Measurements from ENCODE around the gene TMEM63A.
"Not testable (repeated sequence)": the region's sequence is repeated elsewhere in the genome, so short reads cannot be mapped to it uniquely, and the experiment has no call there.

Gene TMEM63A

GRCh38 chr1:225845571-225846259 is 36.5 kb downstream of the TMEM63A start:
- DNase-seq: no peak
- Histone ChIP-seq H3K27ac (ENCODE audit: insufficient read depth, low read length, poor library complexity, severe bottlenecking) (no peak overlapping the region), H3K9me3 (ENCODE audit: control insufficient read depth, low read length) (no peaks in the 10 kb centered on the region), H3K36me3 (ENCODE audit: control insufficient read depth, insufficient read depth, low read length) (peaks cover 36% of the 10 kb centered on the region), H3K27me3 (replicated peaks; ENCODE audit: control insufficient read depth, insufficient read depth, low read length, poor library complexity, severe bottlenecking) (no peaks in the 10 kb centered on the region), H3K4me3 (ENCODE audit: insufficient read depth, low read depth, low read length, poor library complexity, severe bottlenecking) (no peak overlapping the region), H3K4me1 (ENCODE audit: control insufficient read depth, insufficient read depth, low read length, poor library complexity, severe bottlenecking) (peaks cover 8% of the 10 kb centered on the region)

- no peak for DNase-seq
- no peak overlapping the region for H3K27ac ChIP-seq (ENCODE audit: insufficient read depth, low read length, poor library complexity, severe bottlenecking)
- no peaks in the 10 kb centered on the region for H3K9me3 ChIP-seq (ENCODE audit: control insufficient read depth, low read length)
- H3K27me3 ChIP-seq (replicated peaks; ENCODE audit: control insufficient read depth, insufficient read depth, low read length, poor library complexity, severe bottlenecking): no peaks in the 10 kb centered on the region
- peaks cover 8% of the 10 kb centered on the region for H3K4me1 ChIP-seq (ENCODE audit: control insufficient read depth, insufficient read depth, low read length, poor library complexity, severe bottlenecking)
- H3K4me3 ChIP-seq (ENCODE audit: insufficient read depth, low read depth, low read length, poor library complexity, severe bottlenecking): no peak overlapping the region
- H3K36me3 ChIP-seq (ENCODE audit: control insufficient read depth, insufficient read depth, low read length): peaks cover 34% of the 10 kb centered on the region
Observed at GRCh38 chr1:225845097-225845496, 37.1 kb downstream of the TMEM63A start.

DNA sequence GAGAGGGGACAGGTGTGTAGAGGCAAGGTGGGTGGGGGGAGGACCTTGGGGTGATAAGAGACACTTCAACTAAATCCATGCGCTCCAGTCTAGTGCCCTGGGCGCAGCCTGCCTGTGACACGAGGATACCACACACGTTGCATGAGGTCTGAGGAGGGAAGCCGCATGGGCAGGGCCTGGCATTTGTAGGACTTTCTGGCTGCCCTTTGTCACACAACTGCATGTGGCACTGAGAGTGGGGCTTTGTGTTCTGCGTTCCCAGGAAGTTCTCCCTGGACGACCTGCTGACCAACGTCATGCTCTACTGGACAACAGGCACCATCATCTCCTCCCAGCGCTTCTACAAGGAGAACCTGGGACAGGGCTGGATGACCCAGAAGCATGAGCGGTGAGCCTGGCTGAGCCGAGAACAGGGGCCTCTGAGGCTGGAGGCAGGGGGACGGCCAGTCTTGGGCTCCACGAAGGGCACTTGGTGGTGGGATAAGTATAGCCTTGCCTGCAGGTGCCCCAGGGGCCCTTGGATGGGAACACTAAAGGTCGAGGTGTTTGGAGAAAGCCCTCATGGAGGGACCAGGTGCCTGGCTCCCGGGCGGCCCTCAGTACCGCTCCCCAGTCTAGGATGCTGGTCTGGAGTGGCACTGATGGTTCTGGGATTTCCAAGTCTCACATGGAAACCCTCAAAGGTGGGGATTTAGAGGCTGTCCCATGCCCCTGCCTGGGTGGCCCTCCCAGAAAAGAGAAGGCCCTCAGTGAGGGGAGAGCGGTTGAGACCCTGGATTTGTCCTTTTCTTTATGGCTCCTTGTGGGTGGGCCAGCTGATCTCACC is 37.7 kb downstream of the TMEM63A start:
- H3K4me1 ChIP-seq (ENCODE audit: control insufficient read depth, insufficient read depth, low read length, poor library complexity, severe bottlenecking): peaks cover 8% of the 10 kb centered on the region
- no peak for DNase-seq
- H3K27me3 ChIP-seq (replicated peaks; ENCODE audit: control insufficient read depth, insufficient read depth, low read length, poor library complexity, severe bottlenecking): no peaks in the 10 kb centered on the region
- H3K4me3 ChIP-seq (ENCODE audit: insufficient read depth, low read depth, low read length, poor library complexity, severe bottlenecking): no peak overlapping the region
- H3K9me3 ChIP-seq (ENCODE audit: control insufficient read depth, low read length): no peaks in the 10 kb centered on the region
- H3K27ac ChIP-seq (ENCODE audit: insufficient read depth, low read length, poor library complexity, severe bottlenecking): no peak overlapping the region
- peaks cover 27% of the 10 kb centered on the region for H3K36me3 ChIP-seq (ENCODE audit: control insufficient read depth, insufficient read depth, low read length)

DNA sequence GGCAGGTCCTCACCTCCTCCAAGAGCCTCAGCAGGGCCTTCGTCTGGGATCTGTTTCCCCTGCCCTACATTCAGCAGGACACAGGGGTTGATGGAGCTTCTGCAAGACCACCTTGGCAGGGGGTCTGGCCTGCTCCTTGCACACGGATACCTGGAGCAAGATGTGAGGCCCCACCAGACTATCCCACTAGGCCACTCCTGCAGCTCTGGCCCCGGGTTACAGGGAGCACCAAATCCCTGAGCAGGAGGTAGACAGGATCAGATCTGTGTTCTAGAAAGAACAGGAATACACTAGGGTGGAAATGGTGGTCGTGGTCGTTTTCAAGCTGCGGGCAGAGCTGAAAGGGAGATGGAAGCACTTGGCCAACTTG is 38.8 kb downstream of the TMEM63A start:
- Histone ChIP-seq H3K4me1 (ENCODE audit: control insufficient read depth, insufficient read depth, low read length, poor library complexity, severe bottlenecking) (no peaks in the 10 kb centered on the region), H3K36me3 (ENCODE audit: control insufficient read depth, insufficient read depth, low read length) (peaks cover 23% of the 10 kb centered on the region), H3K27ac (ENCODE audit: insufficient read depth, low read length, poor library complexity, severe bottlenecking) (no peak overlapping the region), H3K9me3 (ENCODE audit: control insufficient read depth, low read length) (no peaks in the 10 kb centered on the region), H3K4me3 (ENCODE audit: insufficient read depth, low read depth, low read length, poor library complexity, severe bottlenecking) (no peak overlapping the region), H3K27me3 (replicated peaks; ENCODE audit: control insufficient read depth, insufficient read depth, low read length, poor library complexity, severe bottlenecking) (no peaks in the 10 kb centered on the region)
- DNase-seq: no peak

DNA sequence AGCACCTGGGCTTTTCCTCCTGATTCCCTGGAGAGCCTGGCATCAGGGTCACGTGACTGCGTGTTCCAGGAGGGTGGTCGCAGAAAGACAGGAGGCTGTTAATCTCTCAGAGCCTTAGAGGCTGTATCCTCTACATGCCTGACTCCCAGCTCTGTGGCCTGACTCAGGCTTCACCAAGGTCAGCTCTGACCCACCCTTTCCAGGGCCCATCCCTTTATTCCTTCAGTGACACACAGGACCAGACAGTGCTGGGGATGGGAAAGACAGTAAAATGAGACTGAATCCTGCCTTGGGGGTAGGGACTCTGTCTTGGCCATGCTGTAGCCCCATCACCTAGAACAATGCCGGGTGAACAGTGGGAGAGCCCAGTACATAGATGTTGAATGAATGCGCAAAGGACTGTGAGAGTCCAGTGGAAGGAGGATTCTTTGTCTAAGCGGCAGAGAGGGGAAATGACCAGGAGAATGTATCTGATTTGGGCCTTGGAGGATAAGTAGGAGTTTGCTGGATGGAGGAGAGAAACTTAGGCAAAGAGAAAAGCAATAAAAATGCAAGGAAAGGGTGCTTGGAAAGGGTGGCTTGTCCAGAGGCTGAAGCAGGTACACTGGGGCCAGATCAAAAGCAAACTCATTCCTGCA is 39.3 kb downstream of the TMEM63A start:
- Histone ChIP-seq H3K27me3 (replicated peaks; ENCODE audit: control insufficient read depth, insufficient read depth, low read length, poor library complexity, severe bottlenecking) (no peaks in the 10 kb centered on the region), H3K27ac (ENCODE audit: insufficient read depth, low read length, poor library complexity, severe bottlenecking) (no peak overlapping the region), H3K4me3 (ENCODE audit: insufficient read depth, low read depth, low read length, poor library complexity, severe bottlenecking) (no peak overlapping the region), H3K36me3 (ENCODE audit: control insufficient read depth, insufficient read depth, low read length) (peaks cover 22% of the 10 kb centered on the region), H3K4me1 (ENCODE audit: control insufficient read depth, insufficient read depth, low read length, poor library complexity, severe bottlenecking) (no peaks in the 10 kb centered on the region), H3K9me3 (ENCODE audit: control insufficient read depth, low read length) (no peaks in the 10 kb centered on the region)
- no peak for DNase-seq

DNA sequence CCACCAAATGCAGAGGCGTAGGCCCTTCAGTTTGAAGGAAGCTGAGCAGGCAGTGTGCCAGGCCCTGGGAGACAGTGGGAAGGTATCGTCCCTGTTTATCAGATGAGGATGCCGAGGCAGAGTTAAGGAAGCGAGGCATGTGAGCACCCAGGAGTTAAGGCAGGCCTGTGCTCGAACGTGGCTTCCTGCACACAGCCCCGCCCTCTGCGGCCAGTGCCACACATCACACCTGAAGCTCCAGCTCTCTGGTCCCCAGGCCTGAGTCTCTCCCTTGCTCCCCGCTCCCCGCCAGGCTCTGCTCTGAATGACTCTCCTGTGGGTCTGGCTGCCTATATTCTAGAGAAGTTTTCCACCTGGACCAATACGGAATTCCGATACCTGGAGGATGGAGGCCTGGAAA is 40.1 kb downstream of the TMEM63A start:
- Histone ChIP-seq H3K4me3 (ENCODE audit: insufficient read depth, low read depth, low read length, poor library complexity, severe bottlenecking) (no peak overlapping the region), H3K27me3 (replicated peaks; ENCODE audit: control insufficient read depth, insufficient read depth, low read length, poor library complexity, severe bottlenecking) (no peaks in the 10 kb centered on the region), H3K4me1 (ENCODE audit: control insufficient read depth, insufficient read depth, low read length, poor library complexity, severe bottlenecking) (no peaks in the 10 kb centered on the region), H3K27ac (ENCODE audit: insufficient read depth, low read length, poor library complexity, severe bottlenecking) (no peak overlapping the region), H3K9me3 (ENCODE audit: control insufficient read depth, low read length) (no peaks in the 10 kb centered on the region), H3K36me3 (ENCODE audit: control insufficient read depth, insufficient read depth, low read length) (peaks cover 14% of the 10 kb centered on the region)
- no peak for DNase-seq

DNA sequence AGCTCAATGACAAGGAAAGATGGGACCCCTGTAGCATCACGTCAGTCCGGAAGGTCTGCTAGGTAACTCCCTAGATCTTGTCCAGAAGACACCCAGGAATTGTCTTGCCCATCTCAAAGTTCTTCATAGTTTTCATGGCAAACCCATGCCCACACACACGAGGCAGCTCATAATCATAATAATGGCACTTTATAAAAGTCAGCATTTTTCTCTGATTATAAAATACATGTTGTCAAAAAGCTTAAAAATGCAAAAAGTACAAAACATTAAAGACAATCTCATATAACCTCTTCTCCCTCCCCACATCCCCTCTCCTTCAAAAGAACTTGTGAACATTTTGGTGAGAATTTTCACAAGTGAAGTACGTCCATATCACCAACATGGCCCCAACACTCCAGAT is 41.5 kb downstream of the TMEM63A start:
- Histone ChIP-seq H3K4me1 (ENCODE audit: control insufficient read depth, insufficient read depth, low read length, poor library complexity, severe bottlenecking) (no peaks in the 10 kb centered on the region), H3K27me3 (replicated peaks; ENCODE audit: control insufficient read depth, insufficient read depth, low read length, poor library complexity, severe bottlenecking) (no peaks in the 10 kb centered on the region), H3K27ac (ENCODE audit: insufficient read depth, low read length, poor library complexity, severe bottlenecking) (no peak overlapping the region), H3K36me3 (ENCODE audit: control insufficient read depth, insufficient read depth, low read length) (peaks cover under 1% of the 10 kb centered on the region), H3K9me3 (ENCODE audit: control insufficient read depth, low read length) (no peaks in the 10 kb centered on the region), H3K4me3 (ENCODE audit: insufficient read depth, low read depth, low read length, poor library complexity, severe bottlenecking) (no peak overlapping the region)
- no peak for DNase-seq

DNA sequence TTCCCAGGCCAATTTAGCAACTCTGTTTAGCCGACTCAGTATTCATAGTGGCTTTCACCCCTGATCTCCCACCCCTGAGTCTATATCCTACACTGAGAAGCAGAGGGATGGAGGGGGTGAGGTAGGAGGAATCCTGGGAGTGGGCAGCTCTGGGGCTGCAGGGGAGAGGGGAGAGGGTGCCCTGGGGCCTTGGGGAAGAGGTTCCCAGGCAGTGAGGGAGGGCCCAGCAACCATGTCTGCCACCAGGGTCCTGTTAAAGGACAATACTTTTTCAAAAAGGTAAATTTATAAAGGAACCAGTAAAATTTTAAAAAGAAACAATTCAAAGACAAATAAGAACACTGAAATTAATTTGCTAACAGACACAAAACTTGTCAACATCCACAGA is 42.0 kb downstream of the TMEM63A start:
- H3K27me3 ChIP-seq (replicated peaks; ENCODE audit: control insufficient read depth, insufficient read depth, low read length, poor library complexity, severe bottlenecking): no peaks in the 10 kb centered on the region
- H3K4me3 ChIP-seq (ENCODE audit: insufficient read depth, low read depth, low read length, poor library complexity, severe bottlenecking): no peak overlapping the region
- H3K27ac ChIP-seq (ENCODE audit: insufficient read depth, low read length, poor library complexity, severe bottlenecking): no peak overlapping the region
- no peaks in the 10 kb centered on the region for H3K4me1 ChIP-seq (ENCODE audit: control insufficient read depth, insufficient read depth, low read length, poor library complexity, severe bottlenecking)
- H3K9me3 ChIP-seq (ENCODE audit: control insufficient read depth, low read length): no peaks in the 10 kb centered on the region
- no peak for DNase-seq
- H3K36me3 ChIP-seq (ENCODE audit: control insufficient read depth, insufficient read depth, low read length): no peaks in the 10 kb centered on the region

DNA sequence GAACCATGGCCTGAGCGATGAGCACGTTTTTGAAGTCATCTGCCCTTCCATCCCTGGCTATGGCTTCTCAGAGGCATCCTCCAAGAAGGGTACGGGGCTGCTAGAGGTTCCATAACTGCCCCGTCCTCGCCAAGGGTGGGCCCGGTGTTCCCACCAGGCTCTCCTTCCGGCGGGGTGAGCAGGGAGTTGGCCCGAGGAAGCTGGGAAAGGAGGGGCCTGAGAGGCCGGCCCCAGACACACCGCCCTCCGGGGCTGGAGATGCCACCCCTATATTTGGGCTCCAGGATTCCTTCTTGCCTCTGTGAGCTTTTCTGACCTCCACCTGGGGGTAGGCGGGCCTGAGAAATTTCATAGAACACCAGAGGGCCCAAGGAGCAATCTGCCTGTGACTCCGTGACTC is 43.4 kb downstream of the TMEM63A start:
- no peaks in the 10 kb centered on the region for H3K36me3 ChIP-seq (ENCODE audit: control insufficient read depth, insufficient read depth, low read length)
- no peak overlapping the region for H3K4me3 ChIP-seq (ENCODE audit: insufficient read depth, low read depth, low read length, poor library complexity, severe bottlenecking)
- H3K27ac ChIP-seq (ENCODE audit: insufficient read depth, low read length, poor library complexity, severe bottlenecking): no peak overlapping the region
- H3K9me3 ChIP-seq (ENCODE audit: control insufficient read depth, low read length): no peaks in the 10 kb centered on the region
- DNase-seq: no peak
- no peaks in the 10 kb centered on the region for H3K27me3 ChIP-seq (replicated peaks; ENCODE audit: control insufficient read depth, insufficient read depth, low read length, poor library complexity, severe bottlenecking)
- H3K4me1 ChIP-seq (ENCODE audit: control insufficient read depth, insufficient read depth, low read length, poor library complexity, severe bottlenecking): no peaks in the 10 kb centered on the region

GRCh38 chr1:225836296-225836695 is 45.9 kb downstream of the TMEM63A start:
- H3K4me1 ChIP-seq (ENCODE audit: control insufficient read depth, insufficient read depth, low read length, poor library complexity, severe bottlenecking); DNase-seq; H3K27ac ChIP-seq (ENCODE audit: insufficient read depth, low read length, poor library complexity, severe bottlenecking); H3K4me3 ChIP-seq (ENCODE audit: insufficient read depth, low read depth, low read length, poor library complexity, severe bottlenecking); H3K27me3 ChIP-seq (replicated peaks; ENCODE audit: control insufficient read depth, insufficient read depth, low read length, poor library complexity, severe bottlenecking); H3K36me3 ChIP-seq (ENCODE audit: control insufficient read depth, insufficient read depth, low read length); H3K9me3 ChIP-seq (ENCODE audit: control insufficient read depth, low read length): not testable (repeated sequence)
